Hindlimb muscle (tissue), 1 donor: ENCODE measurements around the gene TPI1. TPM values are rescaled to one million over a fixed set of nuclear protein-coding genes. Genes with fewer than 3 reads are reported as not detected.

Source experiments
- DNase-seq: peaks from one replicate; pipeline ENCODE4 v3.0.0-alpha.2; 2013
- polyA plus RNA-seq: library from polyadenylated mRNA; unstranded; fragments of 120-200 nt; gene quantifications from one replicate; pipeline ENCODE4 v1.2.1, GENCODE V29; 2013; ENCODE audit not compliant: insufficient read length

Gene TPI1
- polyA plus RNA-seq, 1 donor = 1,016 TPM

GRCh38 chr12:6828781-6829535 is 38.4 kb upstream of the TPI1 start:
- DNase-seq = peak; percentile 66

- no peak for DNase-seq
Measured at GRCh38 chr12:6829536-6830220, 37.7 kb upstream of the TPI1 start.

GRCh38 chr12:6830286-6830890 is 36.9 kb upstream of the TPI1 start:
- no peak for DNase-seq

GRCh38 chr12:6830999-6831398 is 36.3 kb upstream of the TPI1 start:
- DNase-seq = no peak

- no peak for DNase-seq
Measured at GRCh38 chr12:6831450-6831995, 35.8 kb upstream of the TPI1 start.

- no peak for DNase-seq
Measured at GRCh38 chr12:6832125-6832524, 35.2 kb upstream of the TPI1 start.

- DNase-seq = no peak
Measured at GRCh38 chr12:6833189-6833890, 34.0 kb upstream of the TPI1 start.

- no peak for DNase-seq
Measured at GRCh38 chr12:6834254-6834653, 33.1 kb upstream of the TPI1 start.

GRCh38 chr12:6834873-6835272 is 32.5 kb upstream of the TPI1 start:
- DNase-seq = no peak

GRCh38 chr12:6836851-6837250 is 30.5 kb upstream of the TPI1 start:
- no peak for DNase-seq

GRCh38 chr12:6837370-6838060 is 29.8 kb upstream of the TPI1 start:
- no peak for DNase-seq

GRCh38 chr12:6838854-6839253 is 28.5 kb upstream of the TPI1 start:
- DNase-seq = no peak

- DNase-seq = no peak
Measured at GRCh38 chr12:6839482-6840201, 27.7 kb upstream of the TPI1 start.

GRCh38 chr12:6840330-6840729 is 27.0 kb upstream of the TPI1 start:
- DNase-seq = no peak

GRCh38 chr12:6840761-6841515 is 26.4 kb upstream of the TPI1 start, which contains the start of gene GNB3:
GNB3 (plus strand) TSS chr12:6840925; CDS start chr12:6841288, 363 bp downstream.
- no peak for DNase-seq

GRCh38 chr12:6842075-6842474 is 25.3 kb upstream of the TPI1 start:
- DNase-seq = no peak

- DNase-seq = no peak
Measured at GRCh38 chr12:6843118-6843902, 24.0 kb upstream of the TPI1 start.

GRCh38 chr12:6845395-6845794 is 21.9 kb upstream of the TPI1 start:
- no peak for DNase-seq

- no peak for DNase-seq
Measured at GRCh38 chr12:6846316-6846869, 20.9 kb upstream of the TPI1 start.
